GM18499 (cell line): ENCODE measurements around the gene TIPARP.
"Not testable (repeated sequence)": the region's sequence is repeated elsewhere in the genome, so short reads cannot be mapped to it uniquely, and the experiment has no call there.

Experiments used
- ATAC-seq: cut with Tn5 transposase; IDR thresholded peaks from one replicate; pipeline ENCODE4 v1.9.1; 2021; ENCODE audit warnings: moderate number of reproducible peaks; ENCODE audit not compliant: insufficient read depth, unreplicated experiment

Gene TIPARP

DNA sequence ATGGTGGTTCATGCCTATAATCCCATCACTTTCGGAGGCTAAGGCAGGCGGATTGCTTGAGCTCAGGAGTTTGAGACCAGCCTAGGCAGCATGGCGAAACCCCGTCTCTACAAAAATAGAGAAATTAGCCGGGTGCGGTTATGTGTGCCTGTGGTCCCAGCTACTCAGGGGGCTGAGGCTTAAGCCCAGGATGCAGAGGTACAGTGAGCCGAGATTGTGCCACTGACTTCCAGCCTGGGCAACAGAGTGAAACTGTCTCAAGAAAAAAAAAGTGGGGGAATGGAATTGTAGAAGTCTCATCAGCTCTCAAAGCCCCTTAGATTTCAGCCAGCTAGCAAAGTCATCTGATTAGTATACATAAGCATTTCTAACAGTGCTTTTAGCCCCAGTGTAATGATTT, 33.2 kb downstream of the TIPARP start:
- ATAC-seq: no peak

DNA sequence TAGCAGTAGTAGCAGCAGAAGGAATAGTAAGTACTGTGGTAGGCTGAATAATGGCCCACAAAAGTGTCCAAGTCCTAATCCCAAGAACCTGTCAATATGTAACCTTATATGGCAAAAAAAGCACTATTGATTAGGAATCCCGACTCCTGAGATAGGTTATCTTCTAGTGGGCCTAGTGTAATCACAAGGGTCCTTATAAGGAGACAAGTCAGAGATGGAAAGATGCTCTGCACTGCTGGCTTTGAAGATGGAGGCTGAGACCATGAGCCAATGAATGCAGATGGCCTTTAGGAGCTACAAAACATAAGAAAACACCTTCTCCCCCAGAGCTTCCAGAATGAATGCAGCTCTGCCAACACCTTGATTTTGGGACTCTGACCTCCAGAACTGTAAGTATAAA, 36.0 kb downstream of the TIPARP start:
- no peak for ATAC-seq

DNA sequence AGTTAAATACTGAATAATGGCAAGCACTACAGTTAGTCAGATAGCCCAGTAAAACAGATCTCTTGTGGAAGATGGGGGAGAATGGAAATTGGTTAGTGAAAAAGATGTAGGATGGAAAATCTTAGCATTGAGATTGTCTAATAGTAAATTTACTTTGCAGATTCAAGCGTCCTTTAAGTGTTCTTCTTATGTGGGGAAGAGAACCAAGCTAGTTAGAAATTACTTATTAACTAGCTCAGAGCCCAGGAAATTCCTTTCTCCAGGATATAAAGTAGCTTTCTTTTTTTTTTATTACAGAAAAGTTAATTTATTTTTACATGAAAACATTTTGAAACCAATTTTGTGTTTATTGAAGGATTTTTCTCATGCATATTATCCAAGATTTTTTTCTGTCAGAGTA, 36.7 kb downstream of the TIPARP start:
- no peak for ATAC-seq

DNA sequence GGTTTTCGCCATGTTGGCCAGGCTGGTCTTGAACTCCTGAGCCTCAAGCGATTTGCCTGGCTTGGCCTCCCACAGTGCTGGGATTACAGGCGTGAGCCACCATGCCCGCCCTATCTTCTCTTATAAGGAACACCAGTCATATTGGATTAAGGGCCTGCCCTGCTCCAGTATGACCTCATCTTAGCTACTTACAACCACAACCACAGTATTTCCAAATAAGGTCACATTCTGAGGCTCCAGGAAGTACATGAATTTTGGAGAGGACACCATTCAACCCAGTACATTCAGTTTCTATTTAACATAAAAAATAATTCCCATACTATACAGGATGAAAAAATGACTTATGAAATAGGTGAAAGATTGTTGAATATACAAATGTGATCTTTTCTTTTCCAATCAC, 37.6 kb downstream of the TIPARP start:
- peak; percentile 89 for ATAC-seq

DNA sequence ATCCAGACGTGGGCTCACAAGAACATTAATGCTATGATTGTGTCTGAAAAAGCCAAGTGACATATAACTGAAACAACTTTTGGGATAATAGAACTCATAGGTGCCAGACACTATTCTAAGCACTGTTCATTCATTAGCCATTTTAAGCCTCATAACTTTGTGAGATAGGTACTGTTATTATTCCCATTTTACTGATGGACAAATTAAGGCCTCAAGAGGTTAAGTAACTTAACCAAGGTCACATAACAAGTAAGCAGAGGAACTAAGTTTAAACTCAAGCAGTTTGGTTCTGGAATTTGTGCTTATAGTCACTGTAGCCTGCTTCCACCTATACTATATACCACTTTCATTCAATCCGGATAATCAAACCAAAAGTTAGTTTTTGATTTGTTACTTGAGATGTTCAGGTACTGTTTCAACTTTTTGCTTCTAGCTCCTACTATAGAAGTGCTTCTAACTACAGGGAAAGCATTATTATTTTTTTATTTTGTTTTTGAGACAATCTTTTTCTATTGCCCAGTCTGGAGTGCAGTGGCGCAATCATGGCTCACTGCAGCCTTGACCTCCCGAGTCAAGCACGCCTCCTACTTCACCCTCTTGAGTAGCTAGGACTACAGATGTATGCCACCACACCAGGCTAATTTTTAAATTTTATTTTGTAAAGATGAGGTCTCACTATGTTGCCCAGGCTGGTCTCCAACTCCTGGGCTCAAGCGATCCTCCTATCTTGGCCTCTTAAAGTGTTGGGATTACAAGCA, 41.9 kb downstream of the TIPARP start:
- no peak for ATAC-seq

DNA sequence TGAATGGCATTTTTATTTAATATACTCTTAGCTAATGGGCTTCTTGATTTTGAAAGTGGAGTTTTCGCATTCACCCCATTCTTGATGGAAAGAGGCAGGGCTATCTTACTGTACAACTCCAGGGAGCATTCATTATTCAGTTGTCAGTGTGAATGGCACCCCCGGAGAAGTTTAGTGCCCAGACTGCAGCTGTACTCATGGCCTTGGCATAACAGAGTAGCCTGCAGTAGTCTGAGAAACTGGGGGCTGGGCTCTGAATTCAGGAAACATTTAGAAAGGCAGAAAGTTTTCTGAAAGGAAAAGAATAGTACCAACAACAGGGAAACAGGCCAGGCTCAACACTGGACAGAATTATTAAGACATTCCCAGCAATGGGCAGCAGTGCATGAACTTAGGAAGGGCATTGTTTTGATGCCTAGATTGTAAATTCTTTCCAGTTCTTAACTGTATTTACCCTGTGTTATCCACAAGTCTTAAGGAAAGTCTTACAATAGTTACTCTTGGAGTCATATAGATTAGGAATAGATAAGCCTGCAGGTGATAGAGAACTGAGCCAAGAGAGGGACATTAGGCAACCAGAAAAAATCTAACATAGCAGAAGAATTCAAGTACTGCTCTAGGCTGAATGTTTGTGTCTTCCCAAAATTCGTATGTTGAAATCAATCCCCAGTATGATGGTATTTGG, 44.4 kb downstream of the TIPARP start:
- no peak for ATAC-seq

DNA sequence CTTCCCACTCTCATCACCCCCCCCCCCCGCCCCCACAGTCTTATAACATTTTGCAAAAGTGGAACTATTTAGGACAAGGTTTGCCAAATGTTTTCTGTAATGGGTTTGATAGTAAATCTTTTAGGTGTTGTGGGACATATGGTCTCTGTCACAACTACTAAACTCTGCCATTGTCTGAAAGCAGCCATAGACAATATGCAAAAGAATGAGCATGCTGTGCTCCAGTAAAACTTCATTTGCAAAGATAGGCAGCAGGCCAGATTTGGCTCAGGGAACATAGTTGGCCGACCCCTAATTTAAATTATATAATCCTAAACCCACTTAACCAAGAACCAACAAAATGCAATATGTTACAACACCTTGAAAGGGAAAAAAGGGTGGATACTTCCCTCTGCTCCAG, 46.4 kb downstream of the TIPARP start:
- ATAC-seq: no peak

DNA sequence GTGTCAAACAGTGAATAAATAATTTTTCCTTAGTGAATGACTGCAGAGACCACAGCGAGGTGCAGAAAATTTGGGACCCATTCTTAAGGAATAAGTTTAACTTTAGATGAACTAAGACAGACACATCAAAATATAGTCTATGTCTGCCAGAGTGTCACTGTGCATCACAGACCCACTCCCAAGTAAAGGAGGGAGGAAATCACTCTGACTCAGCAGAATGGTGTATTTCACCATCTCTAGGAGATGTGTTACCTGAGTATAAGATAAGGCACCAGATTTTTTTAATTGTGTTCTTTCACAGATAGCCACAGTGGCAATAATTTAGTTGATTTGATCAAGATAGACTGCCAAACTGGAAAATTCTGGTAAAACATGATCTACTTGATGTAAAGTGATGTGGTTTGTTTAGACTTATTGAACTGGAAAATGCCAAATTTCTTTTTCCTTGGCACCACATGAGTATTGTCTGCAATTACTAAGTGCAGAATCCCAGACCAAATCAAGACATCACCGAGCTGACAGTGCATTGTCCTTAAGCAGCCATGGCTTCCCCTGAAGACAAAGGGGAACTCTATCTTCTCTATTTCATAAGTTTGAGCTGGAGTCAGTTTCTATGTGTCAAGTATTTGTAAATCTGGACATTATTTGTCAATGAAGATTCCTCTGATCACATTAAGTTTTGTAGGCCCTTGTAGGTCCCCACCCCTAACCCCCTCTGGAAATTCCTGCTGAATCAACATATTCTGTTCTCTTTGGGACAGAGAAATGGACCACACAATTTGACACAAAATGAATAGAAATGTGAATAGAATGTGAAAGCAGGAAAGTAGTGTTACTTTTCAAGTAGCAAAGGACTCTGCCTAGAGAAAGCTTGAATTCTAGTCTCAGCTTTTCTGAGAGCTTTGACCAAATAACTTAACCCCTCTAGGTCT, 47.6 kb downstream of the TIPARP start:
- no peak for ATAC-seq

DNA sequence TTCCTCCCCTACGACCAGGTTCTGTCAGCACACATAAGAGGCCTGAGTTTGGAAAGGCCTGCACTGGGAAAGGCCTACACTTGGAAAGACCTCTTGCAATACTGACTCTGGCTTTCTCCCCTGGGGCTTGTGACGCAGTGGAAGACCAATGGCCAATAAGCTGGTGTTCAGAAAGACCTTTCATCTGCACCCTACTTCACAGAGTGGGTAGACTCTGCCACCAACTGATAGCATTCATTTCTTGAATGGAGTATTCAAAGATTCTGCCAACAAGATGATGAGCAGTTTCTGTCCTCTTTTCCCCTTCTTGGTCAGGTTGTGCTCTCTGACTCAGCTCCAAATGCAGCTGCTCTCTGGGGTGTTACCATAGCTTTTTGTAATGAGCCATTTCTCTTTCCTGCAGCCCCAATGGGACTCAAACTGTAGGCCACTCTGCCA, 48.8 kb downstream of the TIPARP start:
- no peak for ATAC-seq

DNA sequence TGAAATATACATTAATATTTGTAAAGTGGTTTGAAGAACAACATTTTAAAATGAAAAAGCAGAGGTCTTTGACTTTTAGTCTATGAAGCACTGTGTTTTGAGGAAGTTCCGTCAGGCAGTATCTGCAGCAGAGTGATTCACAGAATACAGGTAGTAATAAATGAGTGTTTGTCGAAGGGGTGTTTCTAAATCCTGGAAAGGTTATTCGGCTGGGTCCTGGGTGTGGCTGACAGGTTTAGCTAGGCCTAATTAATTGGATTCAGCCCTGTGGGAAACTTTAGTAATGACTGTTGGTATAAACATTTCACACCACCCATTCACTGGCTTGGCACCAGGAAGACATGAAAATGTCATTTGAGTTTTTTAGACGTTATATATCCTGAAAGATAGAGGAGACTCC, 51.3 kb downstream of the TIPARP start:
- no peak for ATAC-seq

DNA sequence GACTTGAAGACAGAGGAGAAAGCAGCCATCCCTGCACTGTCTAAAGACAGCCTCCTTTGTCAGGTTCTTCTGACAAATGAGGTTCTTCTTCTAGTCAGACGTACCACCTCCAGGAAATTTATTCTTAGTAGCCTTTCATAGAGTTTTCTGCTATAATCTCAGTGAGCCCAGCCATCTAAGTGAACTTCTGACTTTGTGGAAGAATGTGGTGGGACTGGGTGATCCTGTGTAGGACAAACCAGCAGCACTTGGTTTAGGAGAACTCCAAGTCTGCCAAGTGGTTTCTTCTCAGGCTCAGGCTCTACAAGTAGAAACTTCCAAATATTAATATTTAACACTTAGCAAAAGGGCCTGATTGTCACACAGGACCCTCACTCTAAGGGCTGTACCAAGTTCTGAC, 52.1 kb downstream of the TIPARP start:
- no peak for ATAC-seq

DNA sequence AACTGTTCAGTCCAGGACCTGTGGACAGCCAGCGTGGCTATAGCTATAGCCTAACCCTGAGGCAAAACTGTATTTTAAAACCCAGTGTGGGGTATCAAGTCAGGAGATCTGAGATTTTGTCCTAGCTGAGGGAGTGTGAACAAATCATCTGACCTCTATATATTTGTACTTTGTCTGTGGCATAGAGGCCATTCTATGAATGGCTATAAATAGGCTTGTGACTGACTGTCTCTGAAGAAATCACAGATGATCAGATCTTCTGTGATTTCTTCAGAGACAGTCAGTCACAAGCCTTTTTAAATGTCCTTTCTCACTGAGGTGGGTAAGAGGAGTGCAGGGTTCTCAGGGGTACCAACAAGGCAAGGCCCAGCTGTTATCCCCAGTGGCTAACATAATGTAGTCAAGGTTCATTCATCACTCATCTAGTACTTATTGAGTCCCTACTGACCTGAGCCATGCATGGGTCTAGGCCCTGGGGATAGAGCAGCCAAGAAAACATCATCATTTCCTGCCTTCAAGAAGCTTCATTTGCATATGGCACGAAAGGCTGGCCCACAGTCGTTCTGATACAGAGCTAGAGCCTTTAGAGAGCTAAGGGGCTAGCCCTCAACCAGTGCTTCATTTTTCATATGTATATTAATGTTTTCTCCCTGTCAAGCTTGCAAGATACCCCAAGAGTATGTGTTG, 53.3 kb downstream of the TIPARP start:
- ATAC-seq: peak; percentile 82

DNA sequence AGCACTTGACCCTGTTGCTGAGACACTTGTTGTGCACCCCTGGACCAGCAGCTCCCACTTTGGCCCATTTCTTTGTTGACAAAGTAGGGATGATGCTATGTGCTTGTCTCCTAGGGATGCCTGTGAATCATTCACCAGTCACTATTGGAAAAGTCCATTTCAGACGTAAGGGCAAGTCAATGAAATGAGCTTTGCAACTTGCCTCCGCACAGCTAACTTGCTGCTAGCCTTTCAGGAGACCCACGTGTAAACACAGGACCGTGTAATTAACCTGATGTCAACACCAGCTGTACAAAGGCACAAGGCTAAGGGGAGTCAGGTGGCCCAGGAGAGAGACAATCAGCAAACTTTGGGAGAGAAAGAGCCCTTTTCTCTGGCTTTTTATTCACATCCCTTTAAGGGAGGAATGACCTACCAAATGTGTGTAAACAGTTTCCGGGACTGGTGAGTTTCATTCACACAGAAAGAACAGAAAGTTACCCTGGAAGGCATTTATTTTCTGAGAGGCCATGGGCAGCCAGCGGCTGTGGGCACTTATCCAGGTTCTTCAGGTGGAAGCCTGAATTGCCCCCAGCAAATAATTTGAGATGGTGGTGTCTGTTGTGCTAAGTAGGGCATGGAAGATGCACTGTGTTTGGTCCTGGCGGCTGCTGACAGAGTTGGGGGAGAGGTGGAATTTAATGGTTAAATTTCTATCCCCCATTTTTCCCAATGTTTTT, 54.0 kb downstream of the TIPARP start:
- no peak for ATAC-seq

DNA sequence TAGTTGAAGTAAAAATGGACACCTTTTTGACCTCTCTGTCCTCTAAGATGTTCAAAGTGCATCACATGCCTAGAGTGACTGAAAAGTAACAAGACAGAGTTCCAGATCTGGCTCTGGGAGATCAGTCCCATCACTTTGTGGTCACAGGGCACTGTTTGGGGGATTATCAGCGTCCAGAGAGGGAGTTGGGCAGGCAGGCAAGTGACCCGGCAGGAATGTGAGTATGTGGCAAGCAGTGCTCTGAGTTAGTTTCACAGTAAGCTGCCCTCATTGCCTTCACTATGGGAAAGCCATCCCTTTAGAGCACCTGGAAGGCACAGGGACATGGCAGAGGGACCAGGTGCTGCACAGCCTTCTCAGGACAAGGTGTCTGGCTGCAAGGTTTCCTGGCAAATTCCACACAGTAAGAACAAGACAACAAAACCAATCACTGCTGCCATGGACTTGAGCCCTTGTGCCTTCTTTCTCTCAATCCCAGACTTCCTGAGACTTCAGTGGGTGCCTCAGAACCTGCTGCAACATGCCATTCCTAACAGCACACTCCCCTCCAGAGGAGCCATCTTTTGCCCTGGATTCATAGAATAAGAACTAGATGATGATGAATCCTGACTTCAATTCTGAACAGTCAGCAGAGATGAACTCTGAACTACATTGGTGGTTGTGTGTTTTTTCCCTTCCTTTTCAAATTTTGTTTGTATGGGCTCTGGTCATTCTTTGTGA, 55.2 kb downstream of the TIPARP start:
- no peak for ATAC-seq

DNA sequence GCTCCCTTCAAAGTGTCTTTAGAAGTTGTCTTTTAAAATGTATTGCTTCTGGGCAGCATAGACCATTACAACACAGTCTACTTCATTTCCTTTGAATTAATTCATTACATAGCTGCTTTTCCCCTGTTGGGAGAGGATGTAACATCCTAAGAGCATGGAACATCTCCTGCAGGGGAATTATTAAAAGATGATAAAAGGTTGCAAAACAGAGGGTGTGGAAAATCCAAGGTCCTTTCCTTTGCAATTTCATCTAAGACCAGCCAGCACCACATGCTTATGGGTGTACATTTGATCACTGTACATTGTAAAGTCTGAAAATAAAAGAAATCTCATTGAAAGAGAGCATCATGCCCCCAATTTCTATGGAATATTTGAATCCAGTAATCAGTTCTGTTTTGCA, 57.4 kb downstream of the TIPARP start:
- ATAC-seq: no peak

DNA sequence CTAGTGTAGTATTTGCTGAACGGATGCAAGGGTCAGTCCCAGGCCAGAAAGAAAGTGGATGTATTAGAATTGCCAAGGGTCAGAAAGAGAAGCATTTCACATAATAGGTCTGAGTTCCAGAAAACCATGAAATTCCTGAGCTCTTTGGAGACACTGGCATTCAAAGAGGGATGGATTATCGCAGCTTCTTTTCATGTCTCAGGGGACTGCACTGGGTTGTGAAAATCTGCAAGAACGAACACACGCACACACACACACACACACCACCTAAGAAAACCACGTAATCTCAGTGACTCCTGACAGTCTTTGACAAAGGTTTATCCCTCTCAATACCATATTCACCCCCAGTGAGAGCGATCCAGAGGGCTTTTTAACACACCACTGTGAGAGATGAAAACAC, 57.9 kb downstream of the TIPARP start:
- ATAC-seq: no peak

DNA sequence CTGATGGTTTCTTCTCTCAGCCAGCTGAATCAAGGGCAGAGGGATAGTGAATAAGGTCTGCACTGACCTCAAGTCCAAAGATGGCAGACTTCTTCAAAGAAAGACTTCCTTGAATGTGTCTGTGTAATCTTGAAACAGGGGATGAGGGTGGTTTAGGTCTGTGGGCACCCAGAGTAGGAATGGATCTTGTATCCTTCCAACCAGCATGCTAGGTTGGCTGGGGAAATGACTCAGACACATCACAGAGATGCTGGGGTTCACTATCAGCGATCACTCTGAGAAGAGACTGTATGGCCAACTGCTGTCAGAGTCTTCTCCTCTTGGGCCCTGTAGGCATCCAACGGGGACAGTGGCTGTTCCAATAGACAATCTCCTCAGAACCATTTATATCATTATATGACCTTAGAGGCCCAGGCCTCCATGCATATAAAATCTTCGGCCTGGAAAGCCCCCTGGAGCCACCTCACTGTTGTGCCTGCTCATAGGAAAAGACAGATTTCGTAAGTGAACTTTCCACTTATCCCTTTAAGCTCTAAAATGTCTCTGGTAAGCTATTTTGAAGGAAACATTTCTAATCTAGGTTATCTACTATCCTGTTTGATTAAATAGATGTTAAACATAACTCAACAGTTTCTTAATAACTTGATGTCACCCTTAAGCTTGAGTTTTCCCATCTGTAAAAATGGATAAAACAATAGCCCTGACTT, 58.5 kb downstream of the TIPARP start:
- no peak for ATAC-seq

DNA sequence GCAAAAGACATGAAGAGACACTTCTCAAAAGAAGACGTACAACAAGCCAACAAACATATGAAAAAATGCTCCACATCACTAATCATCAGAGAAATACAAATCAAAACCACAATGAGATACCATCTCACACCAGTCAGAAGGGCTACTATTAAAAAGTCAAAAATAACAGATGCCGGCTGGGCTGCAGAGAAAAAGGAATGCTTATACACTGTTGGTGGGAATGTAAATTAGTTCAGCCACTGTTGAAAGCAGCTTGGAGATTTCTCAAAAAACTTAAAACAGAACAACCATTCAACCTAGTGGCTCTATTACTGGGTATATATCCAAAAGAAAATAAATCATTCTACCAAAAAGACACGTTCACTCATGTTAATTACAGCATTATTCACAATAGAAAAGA, 60.3 kb downstream of the TIPARP start:
- not testable (repeated sequence) for ATAC-seq

DNA sequence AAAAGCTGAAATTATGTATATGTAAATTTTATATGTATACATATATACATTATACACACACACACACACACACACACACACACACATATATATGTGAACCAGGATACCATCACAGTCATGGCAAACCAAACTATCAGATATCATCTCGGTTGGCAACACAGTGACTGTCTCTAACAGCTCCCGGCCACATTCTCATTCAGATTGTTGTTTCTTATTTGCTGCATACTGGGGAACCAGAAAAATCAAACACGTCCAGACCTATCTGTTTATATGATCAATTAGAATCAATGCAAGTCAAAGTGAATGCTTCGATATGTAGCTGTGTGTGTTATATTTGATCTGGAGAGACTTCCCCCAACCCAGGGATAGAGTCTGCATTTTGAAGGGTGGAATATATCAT, 61.1 kb downstream of the TIPARP start:
- ATAC-seq: no peak
